ENCODE measurements around the gene ADO.

ADO gene

DNA sequence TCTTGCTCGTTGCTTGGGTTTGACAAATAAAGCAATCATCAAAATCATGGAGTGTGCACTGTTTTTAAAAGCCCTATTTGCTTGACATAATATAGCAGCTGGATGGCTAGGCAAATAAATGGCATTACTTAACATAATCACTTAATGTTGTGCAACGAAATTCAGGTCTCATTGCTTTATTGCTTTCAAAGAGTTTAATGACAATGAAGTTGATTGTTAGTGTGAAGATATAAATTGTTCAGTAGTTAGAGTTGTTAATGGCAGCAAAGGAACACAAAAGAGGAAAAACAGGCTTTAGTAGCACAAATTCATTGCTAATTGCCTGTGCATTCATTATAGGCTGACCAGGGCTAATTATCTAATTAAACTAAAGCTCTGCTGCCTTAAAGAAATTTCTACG, 7.6 kb upstream of the ADO start:
- no peak for DNase-seq
- H3K4me1 ChIP-seq = no peaks in the 10 kb centered on the region
- peaks cover 49% of the 10 kb centered on the region for H3K27me3 ChIP-seq
- H3K4me3 ChIP-seq (ENCODE audit: low read depth, low read length) = no peak overlapping the region
- no peaks in the 10 kb centered on the region for H3K36me3 ChIP-seq
- no peaks in the 10 kb centered on the region for H3K9me3 ChIP-seq
- no peak for TF ChIP-seq CTCF (IDR thresholded peaks at IDR 0.05; ENCODE audit: low read depth, low read length)

GRCh38 chr10:62801871-62802270, 2.6 kb upstream of the ADO start:
- H3K9me3 ChIP-seq = no peaks in the 10 kb centered on the region
- no peak for TF ChIP-seq CTCF (IDR thresholded peaks at IDR 0.05; ENCODE audit: low read depth, low read length)
- DNase-seq = no peak

GRCh38 chr10:62803724-62804355, 680 bp upstream of the ADO start:
- H3K27me3 ChIP-seq = peaks cover 16% of the 10 kb centered on the region
- peak overlapping the region; percentile 79 for H3K4me3 ChIP-seq (ENCODE audit: low read depth, low read length)
- H3K4me1 ChIP-seq = no peaks in the 10 kb centered on the region
- DNase-seq = no peak
- H3K36me3 ChIP-seq = peaks cover 4% of the 10 kb centered on the region; the same call in 1 of the 2 replicates
- H3K9me3 ChIP-seq = no peaks in the 10 kb centered on the region
- TF ChIP-seq CTCF (IDR thresholded peaks at IDR 0.05; ENCODE audit: low read depth, low read length) = no peak

More at GRCh38 chr10:62801871-62802270, 2.6 kb upstream of the ADO start:
- no peak overlapping the region for H3K4me3 ChIP-seq (ENCODE audit: low read depth, low read length)
- no peaks in the 10 kb centered on the region for H3K4me1 ChIP-seq
- peaks cover 4% of the 10 kb centered on the region; the same call in 1 of the 2 replicates for H3K36me3 ChIP-seq
- peaks cover 34% of the 10 kb centered on the region for H3K27me3 ChIP-seq

DNA sequence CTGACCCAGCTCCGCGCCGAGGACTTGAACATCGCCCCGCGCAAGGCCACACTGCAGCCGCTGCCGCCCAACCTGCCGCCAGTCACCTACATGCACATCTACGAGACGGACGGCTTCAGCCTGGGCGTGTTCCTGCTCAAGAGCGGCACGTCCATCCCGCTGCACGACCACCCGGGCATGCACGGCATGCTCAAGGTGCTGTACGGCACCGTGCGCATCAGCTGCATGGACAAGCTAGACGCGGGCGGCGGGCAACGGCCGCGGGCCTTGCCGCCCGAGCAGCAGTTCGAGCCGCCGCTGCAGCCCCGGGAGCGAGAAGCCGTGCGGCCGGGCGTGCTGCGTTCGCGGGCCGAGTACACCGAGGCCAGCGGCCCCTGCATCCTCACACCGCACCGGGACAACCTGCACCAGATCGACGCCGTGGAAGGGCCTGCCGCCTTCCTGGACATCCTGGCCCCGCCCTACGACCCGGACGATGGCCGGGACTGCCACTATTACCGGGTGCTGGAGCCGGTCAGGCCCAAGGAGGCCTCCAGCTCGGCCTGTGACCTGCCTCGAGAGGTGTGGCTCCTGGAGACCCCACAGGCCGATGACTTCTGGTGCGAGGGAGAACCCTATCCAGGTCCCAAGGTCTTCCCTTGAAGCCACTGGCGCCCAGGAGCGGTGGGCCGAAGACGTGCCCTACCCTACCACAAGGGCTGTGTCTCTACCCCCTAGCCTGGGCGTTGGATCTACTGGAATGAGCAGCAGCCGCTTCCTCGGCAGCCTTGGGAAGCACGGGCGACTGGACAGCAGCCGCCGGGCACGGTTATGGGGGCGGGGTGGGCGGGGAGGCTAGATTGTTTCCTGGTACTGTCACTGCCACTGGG, 945 bp downstream of the ADO start:
- H3K9me3 ChIP-seq = no peaks in the 10 kb centered on the region
- no peak for TF ChIP-seq CTCF (IDR thresholded peaks at IDR 0.05; ENCODE audit: low read depth, low read length)
- H3K36me3 ChIP-seq = peaks cover 4% of the 10 kb centered on the region; the same call in 1 of the 2 replicates
- H3K4me3 ChIP-seq (ENCODE audit: low read depth, low read length) = peak overlapping the region; percentile 79
- peak; percentile 30 for DNase-seq
- H3K27me3 ChIP-seq = 0 out of 2 replicates have a peak, but pooled peaks cover under 1% of the 10 kb centered on the region
- no peaks in the 10 kb centered on the region for H3K4me1 ChIP-seq

- no peak for TF ChIP-seq CTCF (IDR thresholded peaks at IDR 0.05; ENCODE audit: low read depth, low read length)
- H3K9me3 ChIP-seq = no peaks in the 10 kb centered on the region
- H3K4me3 ChIP-seq (ENCODE audit: low read depth, low read length) = peak overlapping the region; percentile 79
- no peaks in the 10 kb centered on the region for H3K4me1 ChIP-seq
- peaks cover 4% of the 10 kb centered on the region; the same call in 1 of the 2 replicates for H3K36me3 ChIP-seq
- H3K27me3 ChIP-seq = no peaks in the 10 kb centered on the region
- DNase-seq = no peak
Observed at GRCh38 chr10:62806251-62806650, 1.7 kb downstream of the ADO start.

Data from BE2C (cell line).